Measurements from ENCODE around the gene LSAMP.
"Not testable (repeated sequence)": the region's sequence is repeated elsewhere in the genome, so short reads cannot be mapped to it uniquely, and the experiment has no call there.

The LSAMP gene

GRCh38 chr3:115862099-115862498 lies 583.2 kb downstream of the LSAMP start:
- DNase-seq = no peak

- no peak for DNase-seq
Observed at GRCh38 chr3:115861166-115861733, 584.0 kb downstream of the LSAMP start.

GRCh38 chr3:115860766-115861165 lies 584.5 kb downstream of the LSAMP start:
- DNase-seq = no peak

- no peak for DNase-seq
Observed at GRCh38 chr3:115859002-115859807, 586.1 kb downstream of the LSAMP start.

GRCh38 chr3:115857518-115858136 lies 587.7 kb downstream of the LSAMP start:
- no peak for DNase-seq

GRCh38 chr3:115855911-115856310 lies 589.4 kb downstream of the LSAMP start:
- no peak for DNase-seq

- no peak for DNase-seq
Observed at GRCh38 chr3:115853104-115853503, 592.2 kb downstream of the LSAMP start.

- DNase-seq = no peak
Observed at GRCh38 chr3:115852278-115852677, 593.0 kb downstream of the LSAMP start.

- DNase-seq = no peak
Observed at GRCh38 chr3:115851571-115851970, 593.7 kb downstream of the LSAMP start.

- no peak for DNase-seq
Observed at GRCh38 chr3:115848641-115849040, 596.6 kb downstream of the LSAMP start.

- no peak for DNase-seq
Observed at GRCh38 chr3:115845986-115846385, 599.3 kb downstream of the LSAMP start.

- DNase-seq = not testable (repeated sequence)
Observed at GRCh38 chr3:115844729-115845128, 600.6 kb downstream of the LSAMP start.

GRCh38 chr3:115843206-115843605 lies 602.1 kb downstream of the LSAMP start:
- DNase-seq = no peak

- no peak for DNase-seq
Observed at GRCh38 chr3:115839246-115839645, 606.0 kb downstream of the LSAMP start.

- no peak for DNase-seq
Observed at GRCh38 chr3:115838786-115839185, 606.5 kb downstream of the LSAMP start.

- DNase-seq = no peak
Observed at GRCh38 chr3:115836944-115837343, 608.3 kb downstream of the LSAMP start.

GRCh38 chr3:115835946-115836345 lies 609.3 kb downstream of the LSAMP start:
- DNase-seq = no peak

GRCh38 chr3:115834068-115834467 lies 611.2 kb downstream of the LSAMP start:
- no peak for DNase-seq

GRCh38 chr3:115833074-115833473 lies 612.2 kb downstream of the LSAMP start:
- DNase-seq = no peak

GRCh38 chr3:115832265-115832664 lies 613.0 kb downstream of the LSAMP start:
- no peak for DNase-seq

- DNase-seq = no peak
Observed at GRCh38 chr3:115831864-115832263, 613.4 kb downstream of the LSAMP start.

GRCh38 chr3:115830764-115831395 lies 614.4 kb downstream of the LSAMP start:
- DNase-seq = no peak

GRCh38 chr3:115828401-115828800 lies 616.9 kb downstream of the LSAMP start:
- DNase-seq = no peak

- no peak for DNase-seq
Observed at GRCh38 chr3:115827495-115827894, 617.8 kb downstream of the LSAMP start.

All from NK-92 treated with Interleukin-12 subunit alpha and Interleukin-12 subunit beta, amount 100 ng/mL, for 24 hours (cell line).